ENCODE measurements around the gene ANO1. TPM values are rescaled to one million over a fixed set of nuclear protein-coding genes. Genes with fewer than 3 reads are reported as not detected.

ANO1 gene
- polyA plus RNA-seq, 2 of the 4 experiments (the other 2 are of a cell fraction) = 0.27 to 0.44 TPM

- TF ChIP-seq USF2 (IDR thresholded peaks at IDR 0.05) (no peak), RCOR1 (IDR thresholded peaks at IDR 0.05; ENCODE audit: low read depth, low read length) (no peak), RAD21 (conservative IDR thresholded peaks at IDR 0.05 in 1 of 2, IDR thresholded peaks at IDR 0.05 in 1 of 2) (no peak), POLR2A (IDR thresholded peaks at IDR 0.05; ENCODE audit: low read length) (no peak), PHF8 (IDR thresholded peaks at IDR 0.05; ENCODE audit: borderline replicate concordance, low read depth) (no peak), CBX8 (IDR thresholded peaks at IDR 0.05) (no peak), KDM1A (IDR thresholded peaks at IDR 0.05; ENCODE audit: low read depth) (no peak), RARB (CRISPR knock-in tag; IDR thresholded peaks at IDR 0.05) (no peak), ELK1 (IDR thresholded peaks at IDR 0.05; ENCODE audit: low read depth, low read length) (no peak), RNF2 (IDR thresholded peaks at IDR 0.05; ENCODE audit: borderline replicate concordance, low read depth) (no peak), JUNB (IDR thresholded peaks at IDR 0.05) (no peak), ZSCAN20 (CRISPR knock-in tag; IDR thresholded peaks at IDR 0.05) (no peak), NR3C1 (IDR thresholded peaks at IDR 0.05) (no peak), EHF (CRISPR knock-in tag; IDR thresholded peaks at IDR 0.05) (no peak), HDAC2 (IDR thresholded peaks at IDR 0.05) (no peak), ATOH8 (CRISPR knock-in tag; IDR thresholded peaks at IDR 0.05; ENCODE audit: low read depth) (no peak), HMGXB4 (CRISPR knock-in tag; IDR thresholded peaks at IDR 0.05; ENCODE audit: borderline replicate concordance) (no peak), RFX5 (IDR thresholded peaks at IDR 0.05) (no peak), CBX2 (IDR thresholded peaks at IDR 0.05; ENCODE audit: borderline replicate concordance, low read depth) (no peak)
- TF ChIP-seq, protein P1, sequence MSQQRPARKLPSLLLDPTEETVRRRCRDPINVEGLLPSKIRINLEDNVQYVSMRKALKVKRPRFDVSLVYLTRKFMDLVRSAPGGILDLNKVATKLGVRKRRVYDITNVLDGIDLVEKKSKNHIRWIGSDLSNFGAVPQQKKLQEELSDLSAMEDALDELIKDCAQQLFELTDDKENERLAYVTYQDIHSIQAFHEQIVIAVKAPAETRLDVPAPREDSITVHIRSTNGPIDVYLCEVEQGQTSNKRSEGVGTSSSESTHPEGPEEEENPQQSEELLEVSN (IDR thresholded peaks at IDR 0.05; ENCODE audit: borderline replicate concordance, low read depth) = no peak
- ATAC-seq = no peak
- no peak overlapping the region for H3K4me2 ChIP-seq
- CTCF ChIA-PET = interaction anchor here (0.6 to 7.0 kb wide), 10 partner anchors 10 to 467 kb away, joined by 3 to 29 read pairs (median 7); no protein-coding TSS in a partner anchor
- 74% methylated on average over 28 of the region's 28 CpGs for WGBS (ENCODE audit: missing lambda C conversion rate)
- POLR2A ChIA-PET = no interaction called here
- H3K27ac ChIP-seq = no peak overlapping the region
- no peak overlapping the region for H3K4me3 ChIP-seq
- H3K4me1 ChIP-seq = no peaks in the 10 kb centered on the region
- DNase-seq (ENCODE audit: low read depth in 1 of 2, low spot score in 1 of 2) = no peak
- no peak for FAIRE-seq
- H3K9me3 ChIP-seq = no peaks in the 10 kb centered on the region
These were observed 107.4 kb downstream of the ANO1 start for GRCh38 chr11:70185348-70186055.

- 81% methylated on average over 5 of the region's 6 CpGs for WGBS (ENCODE audit: missing lambda C conversion rate)
- CTCF ChIA-PET = interaction anchor here (0.6 to 7.0 kb wide), 9 partner anchors 9 to 480 kb away, joined by 3 to 29 read pairs (median 6); no protein-coding TSS in a partner anchor
- POLR2A ChIA-PET = no interaction called here
- Histone ChIP-seq H3K4me1 (no peaks in the 10 kb centered on the region), H3K27ac (no peak overlapping the region), H3K4me2 (no peak overlapping the region), H3K4me3 (no peak overlapping the region), H3K9me3 (no peaks in the 10 kb centered on the region)
- ATAC-seq = no peak
- DNase-seq (ENCODE audit: low read depth in 1 of 2, low spot score in 1 of 2) = no peak
- FAIRE-seq = no peak
- TF ChIP-seq BHLHE40 (IDR thresholded peaks at IDR 0.05; ENCODE audit: low read depth, low read length) = no peak
- TF ChIP-seq CHD2 (IDR thresholded peaks at IDR 0.05; ENCODE audit: low read length, partially characterized antibody) = no peak
- TF ChIP-seq NFE2L2 (conservative IDR thresholded peaks at IDR 0.05; ENCODE audit: low read length) = no peak
- TF ChIP-seq EHMT2 (IDR thresholded peaks at IDR 0.05; ENCODE audit: low read depth) = no peak
- no peak for TF ChIP-seq ZC3H11A (IDR thresholded peaks at IDR 0.05)
- TF ChIP-seq RNF2 (IDR thresholded peaks at IDR 0.05; ENCODE audit: borderline replicate concordance, low read depth) = no peak
- no peak for TF ChIP-seq KDM1A (IDR thresholded peaks at IDR 0.05; ENCODE audit: low read depth)
- no peak for TF ChIP-seq USF2 (IDR thresholded peaks at IDR 0.05)
- TF ChIP-seq, protein P1 (IDR thresholded peaks at IDR 0.05; ENCODE audit: borderline replicate concordance, low read depth) = no peak
- TF ChIP-seq HDAC2 (IDR thresholded peaks at IDR 0.05) = no peak
- no peak for TF ChIP-seq RCOR1 (IDR thresholded peaks at IDR 0.05; ENCODE audit: low read depth, low read length)
- TF ChIP-seq CBX2 (IDR thresholded peaks at IDR 0.05; ENCODE audit: borderline replicate concordance, low read depth) = no peak
- TF ChIP-seq JUN (IDR thresholded peaks at IDR 0.05) = no peak
- no peak for TF ChIP-seq BCL3 (IDR thresholded peaks at IDR 0.05)
- no peak for TF ChIP-seq ZSCAN20 (CRISPR knock-in tag; IDR thresholded peaks at IDR 0.05)
- no peak for TF ChIP-seq EP300 (IDR thresholded peaks at IDR 0.05)
- no peak for TF ChIP-seq SREBF2 (IDR thresholded peaks at IDR 0.05)
These were observed 108.3 kb downstream of the ANO1 start for GRCh38 chr11:70186420-70186819.

Data from A549 (cell line).